Left ventricle myocardium inferior (tissue), 1 donor: ENCODE results near the gene UBE2F. TPM values are rescaled to one million over a fixed set of nuclear protein-coding genes. Genes with fewer than 3 reads are reported as not detected.

Experiments used
- DNase-seq: peaks from one replicate; pipeline ENCODE4 v3.0.0-alpha.2; 2020
- H3K27ac ChIP-seq: fragments of 200-600 bp; replicated peaks from 2 replicates; pipeline ENCODE4 v1.8.0; 2021
- H3K27me3 ChIP-seq: fragments of 200-600 bp; 2 replicates; pipeline ENCODE4 v1.8.0; 2021; ENCODE audit warnings: low read depth
- H3K36me3 ChIP-seq: fragments of 200-600 bp; 2 replicates; pipeline ENCODE4 v1.8.0; 2021
- H3K4me1 ChIP-seq: fragments of 200-600 bp; 2 replicates; pipeline ENCODE4 v1.8.0; 2021
- H3K4me3 ChIP-seq: fragments of 200-600 bp; 2 replicates; pipeline ENCODE4 v1.8.0; 2021; ENCODE audit warnings: mild to moderate bottlenecking, moderate library complexity
- H3K9me3 ChIP-seq: fragments of 200-600 bp; replicated peaks from 2 replicates; pipeline ENCODE4 v1.8.0; 2021
- CTCF ChIP-seq: fragments of 200-600 bp; IDR thresholded peaks from 2 replicates; pipeline ENCODE4 v1.8.0; 2021; ENCODE audit warnings: antibody characterized with exemption, mild to moderate bottlenecking, borderline replicate concordance
- intact Hi-C: fragments of 100-400 bp; cut with micrococcal nuclease; formaldehyde crosslinking; loops from one replicate; pipeline ENCODE4 v1.11.0; 2022
- total RNA-seq: library from RNA; stranded (reverse); fragmentation: NEBNext Ultra II Directional; extraction: Animal tissue kit (Norgen Biotek cat#: 25700); gene quantifications from one replicate; pipeline ENCODE4 v1.2.1, GENCODE V29; 2021
- donor health status: DM: no; HTN: yes; CAD: no; lungs with severe emphysema.

Gene UBE2F
- total RNA-seq, 1 donor from 2014 or later: 63.5 TPM

GRCh38 chr2:237966250-237966564 lies 607 bp upstream of the UBE2F start:
- intact Hi-C loops: no loop called here
- Histone ChIP-seq H3K9me3 (peaks cover 16% of the 10 kb centered on the region), H3K27ac (peak overlapping the region; percentile 74), H3K4me3 (peak overlapping the region; percentile 76), H3K4me1 (peaks cover 37% of the 10 kb centered on the region), H3K36me3 (no peaks in the 10 kb centered on the region), H3K27me3 (no peaks in the 10 kb centered on the region)
- TF ChIP-seq CTCF: no peak
- DNase-seq: no peak

GRCh38 chr2:237967463-237967951 lies 693 bp downstream of the UBE2F start:
- no peak for TF ChIP-seq CTCF
- Histone ChIP-seq H3K27me3 (no peaks in the 10 kb centered on the region), H3K36me3 (no peaks in the 10 kb centered on the region), H3K27ac (peak overlapping the region; percentile 74), H3K9me3 (peaks cover 6% of the 10 kb centered on the region), H3K4me3 (peak overlapping the region; percentile 76), H3K4me1 (peaks cover 37% of the 10 kb centered on the region)
- intact Hi-C loops: no loop called here
- DNase-seq: peak; percentile 25

- DNase-seq: no peak
- Histone ChIP-seq H3K27ac (peak overlapping the region; percentile 74), H3K9me3 (no peaks in the 10 kb centered on the region), H3K27me3 (no peaks in the 10 kb centered on the region), H3K4me1 (peaks cover 37% of the 10 kb centered on the region), H3K4me3 (peak overlapping the region; percentile 76), H3K36me3 (peaks cover 4% of the 10 kb centered on the region)
- no peak for TF ChIP-seq CTCF
- intact Hi-C loops: no loop called here
These were observed 1.4 kb downstream of the UBE2F start for GRCh38 chr2:237968048-237968862.

GRCh38 chr2:237971661-237972060 lies 4.8 kb downstream of the UBE2F start:
- Histone ChIP-seq H3K27ac (no peak overlapping the region), H3K36me3 (peaks cover 19% of the 10 kb centered on the region), H3K9me3 (no peaks in the 10 kb centered on the region), H3K4me1 (peaks cover 32% of the 10 kb centered on the region), H3K27me3 (no peaks in the 10 kb centered on the region), H3K4me3 (no peak overlapping the region)
- TF ChIP-seq CTCF: no peak
- DNase-seq: no peak
- intact Hi-C loops: no loop called here

- no peak overlapping the region for H3K4me3 ChIP-seq
- H3K9me3 ChIP-seq: no peaks in the 10 kb centered on the region
- peaks cover 38% of the 10 kb centered on the region for H3K4me1 ChIP-seq
- intact Hi-C loops: no loop called here
- no peak for DNase-seq
- no peaks in the 10 kb centered on the region for H3K27me3 ChIP-seq
- no peak for TF ChIP-seq CTCF
- H3K27ac ChIP-seq: no peak overlapping the region
- peaks cover 19% of the 10 kb centered on the region for H3K36me3 ChIP-seq
These were observed 5.4 kb downstream of the UBE2F start for GRCh38 chr2:237972211-237972610.
